HS-5 (cell line): ENCODE measurements around the gene CSNK2A2.
A peak's percentile ranks its signal among the peaks of the same experiment; 100 is the strongest.

Experiments
- DNase-seq: peaks from one replicate; pipeline ENCODE4 v3.0.0-alpha.2; 2012; ENCODE audit warnings: low read depth

The CSNK2A2 gene

GRCh38 chr16:58198022-58198683, at the start of gene CSNK2A2:
Gene CSNK2A2, minus strand, starts transcription at chr16:58198106. Its CDS starts 370 bp downstream, at chr16:58197736.
- peak; percentile 11 for DNase-seq

- no peak for DNase-seq
These were observed 45.7 kb upstream of the CSNK2A2 start for GRCh38 chr16:58243528-58244004.

GRCh38 chr16:58236831-58237230, 38.9 kb upstream of the CSNK2A2 start:
- no peak for DNase-seq

DNA sequence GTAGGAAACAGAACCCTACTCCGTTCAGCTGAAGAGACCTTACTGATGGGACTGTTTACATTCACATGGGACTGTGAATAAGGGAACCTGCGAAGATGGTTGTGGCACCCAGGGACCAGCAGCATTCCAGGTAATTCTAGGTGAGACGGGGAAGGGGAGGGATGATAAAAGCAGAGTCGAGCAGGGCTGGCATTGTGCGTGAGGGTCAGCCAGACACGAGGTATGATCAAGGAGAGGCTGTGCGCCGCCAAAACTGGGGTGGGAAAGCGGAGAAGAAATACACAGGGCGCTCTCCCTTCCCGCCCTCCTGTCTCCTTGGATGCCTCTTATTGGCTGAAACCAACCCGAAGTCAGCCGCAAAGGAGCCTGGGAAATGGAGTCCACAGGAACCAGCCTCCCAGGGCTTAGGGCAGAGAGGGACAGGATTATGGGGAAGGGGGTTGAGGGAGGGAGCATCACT, 38.4 kb upstream of the CSNK2A2 start:
- no peak for DNase-seq

DNA sequence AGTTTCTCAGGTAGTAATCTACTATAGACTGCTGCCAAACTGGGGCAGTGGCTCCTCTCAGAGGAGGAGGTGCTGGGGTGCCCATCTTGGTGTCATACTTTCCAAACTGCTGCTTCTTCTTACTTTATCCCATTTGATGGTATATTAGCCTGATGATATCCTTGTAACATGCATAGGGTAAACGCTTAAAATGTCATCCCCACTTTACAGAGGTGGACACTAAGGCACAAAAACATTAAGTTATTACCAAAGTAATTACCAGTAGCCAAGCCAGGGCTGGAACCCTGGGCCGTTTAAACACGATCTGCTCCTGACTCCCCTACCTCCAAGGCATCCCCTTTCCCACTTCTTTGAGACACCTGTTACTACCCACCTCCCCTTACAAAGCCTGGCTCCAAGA, 37.8 kb upstream of the CSNK2A2 start:
- no peak for DNase-seq

DNA sequence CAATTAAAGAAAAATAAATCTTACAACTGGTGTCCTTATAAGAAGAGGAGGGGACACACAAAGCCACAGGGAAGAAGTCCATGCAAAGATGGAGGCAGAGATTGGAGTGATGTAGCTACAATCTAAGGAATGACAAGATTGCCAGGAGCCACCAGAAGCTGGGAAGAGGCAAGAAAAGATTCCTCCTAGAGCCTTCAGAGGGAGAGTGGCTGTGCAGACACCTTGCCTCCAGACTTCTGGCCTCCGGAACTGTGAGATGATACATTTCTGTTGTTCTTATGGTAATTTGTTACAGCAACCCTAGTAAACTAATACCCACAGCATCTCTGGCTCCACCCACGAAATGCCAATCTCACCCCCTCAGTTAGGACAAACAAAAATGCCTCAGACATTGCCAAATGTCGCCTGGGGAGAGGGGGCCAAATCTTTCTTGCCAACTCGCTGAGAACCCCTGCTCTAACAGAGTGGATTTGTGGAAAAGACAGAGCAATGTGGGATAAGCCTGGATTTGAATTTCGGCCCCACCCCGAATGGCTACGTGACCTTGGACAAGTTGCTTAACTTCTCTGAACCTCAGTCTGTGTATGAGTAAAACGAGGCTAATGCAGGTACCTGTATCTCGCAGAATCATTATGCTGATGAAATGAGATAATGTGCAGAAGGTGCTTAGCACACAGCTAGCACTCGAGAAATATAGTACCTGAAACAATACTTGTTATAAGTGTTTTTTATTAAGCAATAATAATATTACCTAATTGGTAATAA, 37.1 kb upstream of the CSNK2A2 start:
- DNase-seq, result no peak

DNA sequence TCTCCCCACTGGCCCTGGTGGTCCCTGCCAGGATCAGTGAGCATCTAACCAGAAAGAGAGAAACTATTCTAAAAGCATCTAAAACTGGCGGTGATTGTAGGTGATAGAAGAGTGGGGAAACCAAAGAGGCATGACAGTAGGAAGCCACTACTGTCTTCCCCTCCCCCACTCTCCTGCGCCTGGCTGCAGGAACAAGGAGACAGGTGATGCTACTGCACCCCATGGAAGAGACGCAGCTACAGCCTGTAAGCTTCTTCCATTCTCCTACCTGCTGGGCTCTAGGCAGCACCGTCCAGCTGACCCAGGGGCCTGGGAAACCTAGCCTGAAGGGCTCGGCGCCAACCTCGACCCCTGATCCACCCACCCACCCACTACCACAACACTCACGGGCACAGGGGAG, 32.4 kb upstream of the CSNK2A2 start:
- DNase-seq, result no peak

DNA sequence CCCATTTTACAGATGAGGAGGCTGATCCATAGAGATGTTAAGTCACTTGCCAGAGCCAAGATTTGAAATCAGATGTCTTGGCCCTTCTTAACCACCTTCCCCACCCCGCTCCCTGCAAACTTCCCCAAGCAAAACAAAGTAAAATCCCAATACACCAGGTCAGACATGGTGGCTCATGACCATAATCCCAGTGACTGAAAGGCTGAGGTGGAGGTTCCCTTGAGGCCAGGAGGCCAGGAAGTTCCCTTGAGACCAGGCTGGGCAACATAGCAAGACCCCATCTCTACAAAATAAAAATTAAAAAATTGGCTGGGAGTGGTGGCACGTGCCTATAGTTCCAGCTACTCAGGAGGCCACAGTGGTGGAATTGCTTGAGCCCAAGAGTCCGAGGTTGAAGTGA, 28.9 kb upstream of the CSNK2A2 start:
- no peak for DNase-seq

DNA sequence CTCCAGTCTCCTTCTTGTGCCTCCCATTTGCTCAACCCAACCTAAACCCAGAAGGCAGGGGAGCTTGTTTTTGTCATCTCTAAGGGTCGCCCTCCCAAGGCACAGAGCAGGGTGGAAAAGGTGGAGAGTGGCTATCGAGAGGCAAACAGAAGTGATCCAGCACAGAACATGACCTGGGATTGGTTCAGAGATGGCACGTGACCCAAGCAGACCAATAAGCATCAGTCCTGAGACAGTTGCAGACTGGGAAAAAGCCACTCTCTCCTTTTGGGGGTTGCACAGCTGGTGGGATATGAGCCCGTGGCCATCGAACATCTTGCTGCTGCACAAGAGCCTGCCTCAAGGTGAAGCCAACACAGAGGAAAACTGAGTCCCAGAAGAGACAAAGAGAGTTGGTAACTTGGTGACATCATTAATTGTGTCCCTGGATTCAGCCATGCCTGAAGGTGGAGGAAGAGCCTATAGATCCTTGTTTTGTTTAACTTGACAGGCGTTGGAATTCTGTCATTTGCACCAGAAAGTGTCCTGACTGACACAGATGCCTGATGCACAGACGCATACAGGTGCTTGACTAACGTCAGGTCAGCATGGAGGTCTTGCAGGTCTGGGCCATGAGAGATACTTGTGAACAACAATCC, 28.2 kb upstream of the CSNK2A2 start:
- no peak for DNase-seq

DNA sequence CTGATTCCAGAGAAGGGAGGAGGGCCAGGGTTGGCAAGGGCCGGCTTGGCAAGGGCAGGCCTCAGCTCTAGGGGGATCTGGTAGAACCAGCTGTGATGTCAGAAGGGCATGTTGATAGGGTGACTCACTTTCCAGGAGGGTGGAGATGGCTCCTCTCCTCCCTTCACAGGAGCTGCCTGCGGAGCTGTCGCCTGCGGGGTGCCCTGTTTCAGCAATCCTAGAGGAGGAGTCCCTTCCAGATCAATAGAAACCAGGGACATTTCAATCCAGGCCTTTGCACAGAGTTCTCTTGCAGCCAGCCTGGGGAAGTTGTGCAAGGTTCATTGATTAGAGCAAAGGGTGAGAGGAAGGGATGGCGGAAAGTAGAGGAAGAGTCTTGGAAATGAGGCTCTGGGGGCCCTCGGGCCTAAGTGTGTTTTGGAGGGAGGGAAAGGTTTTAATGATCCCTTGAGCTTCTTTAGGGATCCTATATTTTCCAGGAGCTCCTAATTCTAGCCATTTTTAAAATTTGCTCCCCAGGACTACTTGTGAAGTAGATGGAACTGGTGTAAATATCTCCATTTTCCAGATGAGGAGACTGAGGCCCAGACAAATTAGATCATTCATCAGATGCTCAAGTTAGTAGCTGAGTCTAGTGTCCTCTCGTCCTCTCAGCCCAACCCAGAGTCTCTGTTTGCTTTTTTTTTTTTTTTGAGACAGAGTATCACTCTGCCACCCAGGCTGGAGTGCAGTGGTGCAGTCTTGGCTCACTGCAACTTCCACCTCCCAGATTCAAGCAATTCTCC, 24.8 kb upstream of the CSNK2A2 start:
- DNase-seq, result no peak

DNA sequence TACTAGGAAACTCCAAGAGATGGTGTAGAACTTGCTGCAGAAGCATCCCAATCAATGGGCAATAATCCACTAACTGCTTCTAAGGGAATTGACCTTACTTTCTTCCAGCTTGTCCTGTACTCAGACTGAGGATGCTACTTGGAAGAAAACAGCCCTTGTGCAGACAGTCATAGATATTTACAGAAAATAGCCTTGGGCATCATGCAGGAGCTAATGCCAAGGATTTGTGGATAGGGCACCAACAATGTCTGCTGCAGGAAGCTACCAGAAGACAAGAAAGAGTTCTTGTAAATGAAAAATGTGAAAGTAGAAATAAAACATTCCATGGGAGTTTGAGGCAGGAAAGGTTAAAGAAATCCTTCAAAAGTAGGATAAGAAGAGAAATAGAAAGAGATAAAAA, 21.5 kb upstream of the CSNK2A2 start:
- DNase-seq, result no peak

GRCh38 chr16:58218786-58219185, 20.9 kb upstream of the CSNK2A2 start:
- DNase-seq, result no peak

GRCh38 chr16:58217311-58217925, 19.5 kb upstream of the CSNK2A2 start:
- DNase-seq, result no peak

GRCh38 chr16:58212824-58213655, 15.1 kb upstream of the CSNK2A2 start:
- no peak for DNase-seq

DNA sequence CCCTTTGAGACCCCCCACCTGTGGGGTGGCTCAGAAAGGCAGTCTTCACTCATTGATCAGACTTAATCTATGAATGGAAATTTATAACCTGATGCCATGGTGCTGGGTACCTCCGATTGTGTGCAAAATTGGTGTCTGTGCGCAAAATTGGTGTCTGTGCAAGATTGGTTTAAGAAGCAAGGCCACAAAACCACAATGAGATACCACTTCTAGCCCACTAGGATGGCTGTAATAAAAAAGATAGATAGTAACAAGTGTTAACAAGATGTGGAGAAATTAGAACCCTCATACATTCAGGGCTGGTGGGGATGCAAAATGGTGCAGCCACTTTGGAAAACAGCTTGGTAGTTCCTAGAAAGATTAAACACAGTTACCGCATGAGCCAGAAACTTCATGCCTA, 13.9 kb upstream of the CSNK2A2 start:
- no peak for DNase-seq

- no peak for DNase-seq
These were observed 13.3 kb upstream of the CSNK2A2 start for GRCh38 chr16:58211245-58211644.

GRCh38 chr16:58205276-58206036, 7.5 kb upstream of the CSNK2A2 start:
- DNase-seq, result no peak

DNA sequence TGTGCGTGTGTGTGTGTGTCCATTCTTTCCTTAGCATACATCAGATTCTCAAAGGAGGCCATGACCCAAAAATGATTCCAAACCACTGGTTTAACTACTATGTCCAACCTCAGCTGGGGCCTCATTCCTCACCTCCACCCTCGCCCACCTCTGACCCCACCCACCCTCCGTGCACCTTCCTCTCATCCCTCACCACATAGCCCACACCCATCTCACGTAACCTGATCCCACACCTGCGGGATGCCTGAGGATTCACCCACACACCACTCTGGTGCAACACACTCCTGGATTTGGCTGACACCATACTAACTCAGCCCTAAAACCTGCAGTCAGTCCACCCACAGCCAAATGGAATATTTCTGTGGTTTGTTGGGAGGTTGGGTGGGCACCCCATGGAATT, 3.3 kb upstream of the CSNK2A2 start:
- no peak for DNase-seq

DNA sequence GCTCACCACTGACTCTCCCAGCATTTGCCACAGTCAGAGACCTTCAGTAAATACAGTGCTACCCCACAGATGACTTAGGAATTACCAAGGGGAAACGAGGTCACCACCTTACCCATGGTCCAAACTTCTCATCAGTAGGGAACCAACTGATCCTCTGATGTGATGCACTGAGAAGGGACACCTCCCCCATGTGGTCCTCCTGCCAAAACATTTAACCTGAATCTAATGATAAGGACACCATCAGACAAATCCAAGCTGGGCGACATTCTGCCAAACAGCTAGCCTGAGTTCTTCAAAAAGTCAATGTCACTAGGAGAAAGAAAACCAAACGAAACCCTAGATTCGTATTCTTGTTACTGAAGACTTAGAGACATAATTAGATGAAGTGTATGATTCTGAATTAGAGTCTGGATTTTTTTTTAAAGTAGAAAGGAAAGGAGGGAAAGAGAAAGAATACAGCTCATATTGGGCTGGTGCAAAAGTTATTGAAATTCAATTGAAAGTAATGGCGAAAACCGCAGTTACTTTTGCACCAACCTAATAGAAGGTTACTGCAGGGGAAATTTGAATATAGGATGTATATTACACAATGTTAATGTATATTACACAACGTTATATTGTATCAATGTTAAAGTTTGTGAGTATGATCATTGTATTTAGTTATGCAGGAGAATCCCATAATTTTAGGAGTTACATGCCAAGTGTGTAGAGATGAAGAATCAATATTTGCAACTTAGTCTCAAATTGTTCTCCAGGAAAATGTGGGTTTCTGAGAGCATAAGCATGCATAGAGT, 2.3 kb upstream of the CSNK2A2 start:
- no peak for DNase-seq
